ENCODE results near the gene S100A13. TPM values are rescaled to one million over a fixed set of nuclear protein-coding genes. Genes with fewer than 3 reads are reported as not detected.

The S100A13 gene
- total RNA-seq, 4 donors from 2014 or later = 113 to 237 (median 159) TPM

GRCh38 chr1:153662269-153662668 lies 35.0 kb upstream of the S100A13 start:
- ATAC-seq (no peak), DNase-seq (no peak)
- peaks cover 9 to 67% of the 10 kb centered on the region in 2 donors for H3K36me3 ChIP-seq
- intact Hi-C loops (cut with DNase I; ENCODE audit: low total_unique reads) = no loop called here
- H3K27me3 ChIP-seq = no peaks in the 10 kb centered on the region
- in situ Hi-C loops (cut with MboI; ENCODE audit: low sequenced_read_pairs in 4 of 4) = loop anchor here in 2 of 4 donors (25.0 kb wide), 1 partner anchor 325 kb away; the partner anchor contains the start of genes JTB (in 2 of the 2), RAB13 (in 2 of the 2) and RPS27 (in 2 of the 2)
- no peak for TF ChIP-seq CTCF (IDR thresholded peaks at IDR 0.05 in 4 of 5, conservative IDR thresholded peaks at IDR 0.05 in 1 of 5)
- TF ChIP-seq POLR2A (IDR thresholded peaks at IDR 0.05) = no peak
- H3K4me3 ChIP-seq = no peak overlapping the region
- H3K9me3 ChIP-seq = no peaks in the 10 kb centered on the region
- peaks cover 10 to 15% of the 10 kb centered on the region in 2 donors for H3K4me1 ChIP-seq
- H3K27ac ChIP-seq = peak overlapping the region in 1 of 4 donors; percentile 5

GRCh38 chr1:153661111-153661708 lies 33.9 kb upstream of the S100A13 start:
- H3K9me3 ChIP-seq = no peaks in the 10 kb centered on the region
- intact Hi-C loops (cut with DNase I; ENCODE audit: low total_unique reads) = no loop called here
- no peak overlapping the region for H3K4me3 ChIP-seq
- in situ Hi-C loops (cut with MboI; ENCODE audit: low sequenced_read_pairs in 4 of 4) = loop anchor here in 2 of 4 donors (25.0 kb wide), 1 partner anchor 326 kb away; the partner anchor contains the start of genes JTB (in 2 of the 2), RAB13 (in 2 of the 2) and RPS27 (in 2 of the 2)
- DNase-seq (no peak), ATAC-seq (no peak)
- TF ChIP-seq POLR2A (IDR thresholded peaks at IDR 0.05) (no peak), CTCF (IDR thresholded peaks at IDR 0.05 in 4 of 5, conservative IDR thresholded peaks at IDR 0.05 in 1 of 5) (no peak)
- H3K4me1 ChIP-seq = peaks cover 10 to 15% of the 10 kb centered on the region in 2 donors
- peaks cover 9 to 57% of the 10 kb centered on the region in 2 donors for H3K36me3 ChIP-seq
- no peaks in the 10 kb centered on the region for H3K27me3 ChIP-seq
- peak overlapping the region in 3 of 4 donors; percentile 7 to 35 (median 12) for H3K27ac ChIP-seq

GRCh38 chr1:153659656-153660055 lies 32.4 kb upstream of the S100A13 start:
- H3K4me3 ChIP-seq = peak overlapping the region; percentile 93 to 96 (median 96)
- peak overlapping the region; percentile 97 to 100 (median 100) for H3K27ac ChIP-seq
- no peak for TF ChIP-seq CTCF (IDR thresholded peaks at IDR 0.05 in 4 of 5, conservative IDR thresholded peaks at IDR 0.05 in 1 of 5)
- no peak for TF ChIP-seq POLR2A (IDR thresholded peaks at IDR 0.05)
- no peak for ATAC-seq
- no peaks in the 10 kb centered on the region for H3K9me3 ChIP-seq
- intact Hi-C loops (cut with DNase I; ENCODE audit: low total_unique reads) (no loop called here), in situ Hi-C loops (cut with MboI; ENCODE audit: low sequenced_read_pairs in 4 of 4) (loop anchor here in 2 of 4 donors (25.0 kb wide), 1 partner anchor 328 kb away; the partner anchor contains the start of genes JTB (in 2 of the 2), RAB13 (in 2 of the 2) and RPS27 (in 2 of the 2))
- no peaks in the 10 kb centered on the region for H3K27me3 ChIP-seq
- peaks cover 5 to 41% of the 10 kb centered on the region in 2 donors for H3K36me3 ChIP-seq
- peaks cover 10 to 15% of the 10 kb centered on the region in 2 donors for H3K4me1 ChIP-seq
- DNase-seq = no peak

- in situ Hi-C loops (cut with MboI; ENCODE audit: low sequenced_read_pairs in 4 of 4) (loop anchor here in 2 of 4 donors (25.0 kb wide), 1 partner anchor 328 kb away; the partner anchor contains the start of genes JTB (in 2 of the 2), RAB13 (in 2 of the 2) and RPS27 (in 2 of the 2)), intact Hi-C loops (cut with DNase I; ENCODE audit: low total_unique reads) (no loop called here)
- peak overlapping the region; percentile 93 to 96 (median 96) for H3K4me3 ChIP-seq
- TF ChIP-seq CTCF (IDR thresholded peaks at IDR 0.05 in 4 of 5, conservative IDR thresholded peaks at IDR 0.05 in 1 of 5) = no peak
- no peak for TF ChIP-seq POLR2A (IDR thresholded peaks at IDR 0.05)
- no peaks in the 10 kb centered on the region for H3K9me3 ChIP-seq
- H3K4me1 ChIP-seq = peaks cover 10 to 15% of the 10 kb centered on the region in 2 donors
- DNase-seq = no peak
- ATAC-seq = no peak
- no peaks in the 10 kb centered on the region for H3K27me3 ChIP-seq
- peak overlapping the region; percentile 97 to 100 (median 100) for H3K27ac ChIP-seq
- H3K36me3 ChIP-seq = peaks cover 3 to 36% of the 10 kb centered on the region in 2 donors
These were observed 31.9 kb upstream of the S100A13 start for GRCh38 chr1:153659175-153659534.
